AG04449 (cell line): ENCODE results near the gene SHMT1.
A peak's percentile ranks its signal among the peaks of the same experiment; 100 is the strongest.
"Not testable (repeated sequence)": the region's sequence is repeated elsewhere in the genome, so short reads cannot be mapped to it uniquely, and the experiment has no call there.

Source experiments
- CTCF ChIA-PET: fragments of 350-600 bp; formaldehyde crosslinking; extraction: SDS; loops from one replicate; lab custom pipeline; 2021; ENCODE audit warnings: antibody characterized with exemption; lab: Yijun Ruan, JAX
- POLR2A ChIA-PET: fragments of 400-600, 350-600 bp; formaldehyde crosslinking; extraction: SDS; loops from one replicate; lab custom pipeline; 2020; ENCODE audit warnings: antibody characterized with exemption, inconsistent platforms; lab: Yijun Ruan, JAX
- DNase-seq: peaks from one replicate; pipeline ENCODE4 v3.0.0-alpha.2; 2010; ENCODE audit warnings: low read depth, low spot score
- H3K4me3 ChIP-seq: 2 replicates; pipeline ENCODE4 v1.5.1; 2011; ENCODE audit warnings: low read depth, mild to moderate bottlenecking, control low read depth, low read length
- TF ChIP-seq, protein P1 (sequence below): IDR thresholded peaks from one replicate; pipeline ENCODE4 v1.5.1; 2011; ENCODE audit warnings: mild to moderate bottlenecking, moderate library complexity, low read length, control low read depth, inconsistent platforms; ENCODE audit not compliant: insufficient read depth; ENCODE audit errors: missing control alignments

The SHMT1 gene

GRCh38 chr17:18363101-18364049 is at the start of gene SHMT1:
TSS of gene SHMT1 (minus strand) at chr17:18363550. CDS start at chr17:18355981, 7,569 bp downstream.
- POLR2A ChIA-PET: no interaction called here
- CTCF ChIA-PET: interaction anchor here (1.0 kb wide), 1 partner anchor 43 kb away, joined by 6 read pairs; no protein-coding TSS in a partner anchor
- TF ChIP-seq, protein P1, sequence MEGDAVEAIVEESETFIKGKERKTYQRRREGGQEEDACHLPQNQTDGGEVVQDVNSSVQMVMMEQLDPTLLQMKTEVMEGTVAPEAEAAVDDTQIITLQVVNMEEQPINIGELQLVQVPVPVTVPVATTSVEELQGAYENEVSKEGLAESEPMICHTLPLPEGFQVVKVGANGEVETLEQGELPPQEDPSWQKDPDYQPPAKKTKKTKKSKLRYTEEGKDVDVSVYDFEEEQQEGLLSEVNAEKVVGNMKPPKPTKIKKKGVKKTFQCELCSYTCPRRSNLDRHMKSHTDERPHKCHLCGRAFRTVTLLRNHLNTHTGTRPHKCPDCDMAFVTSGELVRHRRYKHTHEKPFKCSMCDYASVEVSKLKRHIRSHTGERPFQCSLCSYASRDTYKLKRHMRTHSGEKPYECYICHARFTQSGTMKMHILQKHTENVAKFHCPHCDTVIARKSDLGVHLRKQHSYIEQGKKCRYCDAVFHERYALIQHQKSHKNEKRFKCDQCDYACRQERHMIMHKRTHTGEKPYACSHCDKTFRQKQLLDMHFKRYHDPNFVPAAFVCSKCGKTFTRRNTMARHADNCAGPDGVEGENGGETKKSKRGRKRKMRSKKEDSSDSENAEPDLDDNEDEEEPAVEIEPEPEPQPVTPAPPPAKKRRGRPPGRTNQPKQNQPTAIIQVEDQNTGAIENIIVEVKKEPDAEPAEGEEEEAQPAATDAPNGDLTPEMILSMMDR: no peak

DNA sequence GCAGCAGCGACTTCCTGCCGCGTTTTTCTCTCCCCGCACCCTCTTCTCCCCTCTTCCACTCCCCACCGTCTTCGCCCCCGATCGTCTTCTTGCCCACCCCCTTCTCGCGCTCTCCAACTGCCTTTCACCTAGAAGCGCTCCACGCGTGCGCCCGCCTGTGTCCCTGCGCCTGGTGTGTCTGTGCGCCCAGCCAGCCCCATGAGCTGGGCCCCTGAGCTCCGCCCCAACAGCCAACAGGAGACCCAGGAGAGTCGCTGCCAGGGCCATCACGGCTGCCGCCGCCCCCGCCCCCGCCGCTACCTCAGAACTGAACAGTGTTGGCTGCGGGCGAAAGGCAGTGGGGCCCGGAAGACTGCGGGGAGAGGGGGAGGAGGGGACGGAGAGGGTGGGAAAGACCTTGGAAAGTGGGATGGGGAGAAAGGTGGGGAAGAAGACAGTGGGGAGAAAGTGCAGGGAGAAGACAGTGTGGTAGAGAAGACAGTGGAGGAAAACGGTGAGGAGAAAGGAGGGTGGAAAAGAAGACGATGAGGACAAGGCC is 48.7 kb upstream of the SHMT1 start:
- POLR2A ChIA-PET, DNase-seq, CTCF ChIA-PET, H3K4me3 ChIP-seq: not testable (repeated sequence)

More at GRCh38 chr17:18363101-18364049, at the start of gene SHMT1:
- peak; percentile 12 for DNase-seq
- H3K4me3 ChIP-seq: peak within 1 kb of the TSS; percentile 79

- H3K4me3 ChIP-seq: peak overlapping the region; percentile 57
- CTCF ChIA-PET, DNase-seq, POLR2A ChIA-PET: not testable (repeated sequence)
These were observed 48.1 kb upstream of the SHMT1 start for GRCh38 chr17:18411377-18411864.

GRCh38 chr17:18410736-18411135 is 47.4 kb upstream of the SHMT1 start:
- POLR2A ChIA-PET, DNase-seq, CTCF ChIA-PET: not testable (repeated sequence)
- H3K4me3 ChIP-seq: peak overlapping the region; percentile 57

GRCh38 chr17:18409321-18409720 is 46.0 kb upstream of the SHMT1 start:
- DNase-seq, POLR2A ChIA-PET, H3K4me3 ChIP-seq, CTCF ChIA-PET: not testable (repeated sequence)

GRCh38 chr17:18408906-18409305 is 45.6 kb upstream of the SHMT1 start:
- H3K4me3 ChIP-seq, CTCF ChIA-PET, DNase-seq, POLR2A ChIA-PET: not testable (repeated sequence)

- DNase-seq, POLR2A ChIA-PET, CTCF ChIA-PET, H3K4me3 ChIP-seq: not testable (repeated sequence)
These were observed 40.3 kb upstream of the SHMT1 start for GRCh38 chr17:18403604-18404003.

DNA sequence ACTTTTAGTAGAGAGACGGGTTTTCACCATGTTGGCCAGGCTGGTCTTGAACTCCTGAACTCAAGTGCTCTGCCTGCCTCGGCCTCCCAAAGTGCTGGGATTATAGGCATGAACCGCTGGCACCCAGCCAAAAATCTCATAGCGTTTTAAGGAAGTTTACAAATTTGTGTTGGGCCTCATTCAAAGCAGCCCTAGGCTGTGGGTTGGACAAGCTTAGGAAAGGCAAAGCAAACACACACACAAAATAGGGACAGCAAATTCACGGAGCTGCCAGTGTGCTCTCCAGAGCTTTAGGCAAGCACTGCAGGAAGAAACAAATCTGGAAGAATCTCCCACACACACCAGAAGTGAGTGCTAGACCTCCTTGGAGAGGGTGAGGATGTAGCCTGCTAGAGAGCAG is 39.8 kb upstream of the SHMT1 start:
- CTCF ChIA-PET, DNase-seq, H3K4me3 ChIP-seq, POLR2A ChIA-PET: not testable (repeated sequence)

GRCh38 chr17:18401872-18402590 is 38.7 kb upstream of the SHMT1 start:
- CTCF ChIA-PET, POLR2A ChIA-PET, H3K4me3 ChIP-seq, DNase-seq: not testable (repeated sequence)

DNA sequence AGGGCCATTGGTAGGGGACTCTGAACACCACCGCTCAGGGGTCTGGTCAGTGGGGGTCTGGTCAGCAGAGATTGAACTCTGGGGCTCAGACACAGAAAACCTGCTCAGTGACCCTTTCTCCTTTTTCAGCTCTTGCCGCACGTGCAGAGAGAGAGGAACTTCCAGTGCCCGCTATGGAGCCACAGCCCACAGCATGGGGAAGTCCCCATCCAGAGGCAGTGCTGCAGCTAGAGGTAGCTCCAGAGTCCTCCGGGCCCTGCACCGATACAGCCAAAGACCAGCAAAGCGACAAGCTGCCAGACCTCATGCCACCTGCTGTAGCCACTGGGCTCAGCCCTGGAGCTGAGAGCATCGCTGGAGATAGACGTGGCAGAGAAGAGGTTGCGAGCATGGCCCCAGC is 25.4 kb upstream of the SHMT1 start:
- DNase-seq, POLR2A ChIA-PET, H3K4me3 ChIP-seq, CTCF ChIA-PET: not testable (repeated sequence)

GRCh38 chr17:18388266-18388665 is 24.9 kb upstream of the SHMT1 start:
- POLR2A ChIA-PET, CTCF ChIA-PET, DNase-seq, H3K4me3 ChIP-seq: not testable (repeated sequence)

DNA sequence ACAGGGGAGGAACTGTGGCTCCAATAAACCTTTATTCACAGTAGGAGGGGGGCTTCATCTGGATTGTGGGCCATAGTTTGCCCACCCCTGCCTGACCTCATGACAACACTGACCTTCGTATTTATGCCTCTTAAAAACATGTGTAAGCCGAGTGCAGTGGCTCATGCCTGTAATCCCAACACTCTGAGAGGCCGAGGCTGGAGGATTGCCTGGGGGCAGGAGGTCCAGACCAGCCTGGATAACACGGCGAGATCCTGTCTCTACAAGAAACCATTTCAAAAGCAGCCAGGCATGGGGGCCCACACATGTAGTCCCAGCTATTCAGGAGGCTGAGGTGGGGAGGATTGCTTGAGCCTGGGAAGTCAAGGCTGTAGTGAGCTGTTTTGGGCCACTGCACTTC is 24.2 kb upstream of the SHMT1 start:
- CTCF ChIA-PET, POLR2A ChIA-PET, H3K4me3 ChIP-seq, DNase-seq: not testable (repeated sequence)

GRCh38 chr17:18384271-18384670 is 20.9 kb upstream of the SHMT1 start:
- DNase-seq, H3K4me3 ChIP-seq, CTCF ChIA-PET, POLR2A ChIA-PET: not testable (repeated sequence)

GRCh38 chr17:18383079-18383481 is 19.7 kb upstream of the SHMT1 start:
- POLR2A ChIA-PET, CTCF ChIA-PET, DNase-seq, H3K4me3 ChIP-seq: not testable (repeated sequence)
